DMS53 treated with DMSO at 0.1 percent for 48 hours (cell line): ENCODE measurements around the gene DNPEP.

Experiments
- DNase-seq: peaks from one replicate; lab custom pipeline; 2025; ENCODE audit not compliant: unreplicated experiment; lab: John Stamatoyannopoulos, UW

The DNPEP gene

DNA sequence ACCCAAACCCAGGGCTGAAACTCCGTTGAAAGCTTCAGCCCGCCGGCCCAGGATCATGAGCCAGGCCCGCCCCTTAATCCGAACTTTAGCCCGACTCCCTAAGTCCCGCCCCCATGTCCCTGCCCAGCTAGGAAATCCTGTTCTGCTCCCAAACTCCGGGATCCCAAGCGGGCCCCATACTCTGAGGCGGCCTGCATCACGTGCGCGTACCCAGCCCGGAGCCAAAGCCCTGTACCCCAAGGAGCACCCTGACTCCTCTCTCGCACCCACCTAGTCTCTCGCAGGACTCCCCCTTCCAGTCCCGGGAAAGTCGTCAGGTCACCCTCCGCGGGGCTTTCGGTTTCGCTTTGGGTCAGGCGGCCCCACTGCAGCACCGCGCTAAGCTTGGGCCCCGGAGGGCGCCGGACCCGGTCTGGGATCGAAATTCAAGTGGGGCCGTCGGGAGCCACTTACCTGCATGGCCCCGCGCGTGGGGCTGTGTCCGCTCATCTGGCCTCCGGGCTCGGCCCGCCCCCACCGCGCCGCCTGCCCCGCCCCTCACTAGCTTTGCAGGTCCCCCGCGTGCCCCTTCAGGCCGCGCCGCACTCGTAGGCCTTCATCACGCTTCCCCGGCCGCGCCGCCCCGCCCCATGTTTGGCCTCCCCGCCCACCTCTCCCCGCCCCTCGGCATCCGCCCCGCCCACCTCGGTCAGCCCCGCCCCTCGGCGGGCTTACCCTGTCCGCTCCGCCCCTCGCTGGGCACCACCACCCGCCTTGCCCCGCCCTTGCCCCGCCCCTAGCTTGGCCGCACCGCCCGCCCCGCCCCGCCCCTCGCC lies at the start of gene DNPEP:
TSS of gene DNPEP (minus strand) at position 607 of the 815 bp plus-strand sequence. CDS start at position 489, 118 bp downstream.
- DNase-seq, result peak; percentile 67

DNA sequence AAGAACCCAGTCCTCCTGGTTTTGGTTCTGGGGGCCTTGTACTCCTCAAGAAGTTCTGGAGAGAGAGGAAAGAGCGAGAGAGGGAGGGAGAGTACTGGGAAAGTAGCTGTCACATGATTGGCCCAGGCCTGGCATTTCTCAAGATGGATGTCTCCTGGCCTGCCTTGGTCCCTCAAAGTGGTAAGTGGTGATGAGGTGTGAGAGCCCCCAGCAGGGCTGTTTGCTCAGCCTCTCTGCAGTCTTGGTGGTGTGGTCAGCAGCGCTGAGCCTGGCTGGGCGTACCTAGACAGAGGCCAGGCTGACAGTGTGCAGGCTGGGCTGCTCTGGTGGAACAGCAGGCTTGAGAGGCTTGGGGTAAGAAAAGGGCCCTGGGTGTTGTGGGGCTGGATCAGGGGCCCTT lies 49.4 kb upstream of the DNPEP start:
- no peak for DNase-seq

DNA sequence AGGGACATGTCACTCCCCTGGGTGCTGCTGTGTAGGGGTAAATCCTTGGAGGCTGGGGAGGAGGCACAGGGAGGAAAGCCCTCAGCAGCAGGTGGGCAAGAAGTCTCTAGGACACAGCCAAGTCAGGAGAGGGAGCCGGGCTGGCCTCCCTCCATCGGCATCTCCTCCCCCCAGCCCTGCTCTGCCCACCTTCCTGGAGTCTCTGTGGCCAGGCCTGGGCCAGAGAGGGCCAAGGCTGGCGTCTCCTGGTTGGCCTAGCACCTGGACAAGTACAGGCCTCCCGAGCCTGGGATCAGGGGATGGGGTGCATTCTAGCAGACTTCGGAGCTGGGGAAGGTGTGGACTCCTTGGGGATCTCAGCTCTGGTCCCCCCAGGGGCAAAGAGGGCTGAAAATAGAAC lies 48.8 kb upstream of the DNPEP start:
- DNase-seq, result no peak

DNA sequence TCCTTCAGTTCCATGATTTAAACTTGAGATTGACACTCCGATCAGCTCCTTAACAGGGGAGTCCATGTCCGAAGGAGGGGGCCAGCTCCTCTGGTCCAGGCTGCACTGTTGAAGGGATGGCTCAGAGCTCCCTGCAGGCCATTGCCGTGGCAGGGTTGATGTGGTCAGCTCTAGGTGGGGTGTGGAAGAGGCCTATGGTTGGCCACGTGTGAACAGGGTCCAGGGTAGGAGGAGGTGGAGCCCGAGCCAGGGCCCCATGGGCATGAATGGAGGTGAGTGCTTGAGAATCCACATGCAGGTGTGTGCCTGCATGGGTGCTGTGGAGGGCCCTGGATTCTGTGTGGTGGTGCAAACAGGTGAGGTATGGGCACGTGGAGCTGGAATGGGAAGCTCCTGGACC lies 48.0 kb upstream of the DNPEP start:
- no peak for DNase-seq

DNA sequence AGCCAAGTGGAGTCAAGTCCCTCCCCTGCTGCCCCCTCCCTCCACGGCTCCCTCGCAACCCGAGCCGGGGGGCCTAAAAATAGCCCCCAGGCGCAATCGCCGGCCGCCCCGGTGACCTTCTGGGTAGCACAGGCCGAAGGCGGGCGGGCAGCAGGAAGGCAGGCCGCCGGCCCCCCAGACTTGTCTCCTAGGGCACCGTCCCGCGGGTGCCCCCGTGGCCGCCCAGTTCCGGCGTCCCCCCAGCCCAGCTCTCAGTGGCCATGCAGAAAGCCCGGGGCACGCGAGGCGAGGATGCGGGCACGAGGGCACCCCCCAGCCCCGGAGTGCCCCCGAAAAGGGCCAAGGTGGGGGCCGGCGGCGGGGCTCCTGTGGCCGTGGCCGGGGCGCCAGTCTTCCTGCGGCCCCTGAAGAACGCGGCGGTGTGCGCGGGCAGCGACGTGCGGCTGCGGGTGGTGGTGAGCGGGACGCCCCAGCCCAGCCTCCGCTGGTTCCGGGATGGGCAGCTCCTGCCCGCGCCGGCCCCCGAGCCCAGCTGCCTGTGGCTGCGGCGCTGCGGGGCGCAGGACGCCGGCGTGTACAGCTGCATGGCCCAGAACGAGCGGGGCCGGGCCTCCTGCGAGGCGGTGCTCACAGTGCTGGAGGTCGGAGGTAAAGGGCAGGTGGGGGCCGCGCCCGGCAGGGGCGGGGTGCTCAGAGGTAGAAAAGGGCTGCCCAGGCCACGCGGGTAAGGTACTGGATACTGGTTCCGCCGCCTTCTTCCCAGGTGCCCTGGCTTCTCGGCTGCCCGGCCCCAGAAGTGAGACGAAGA lies 47.2 kb upstream of the DNPEP start, which contains the start of gene SPEG:
TSS of gene SPEG (plus strand) at position 126 of the 808 bp plus-strand sequence. CDS start at position 261, 135 bp downstream.
- DNase-seq, result no peak

- DNase-seq, result no peak
Measured at GRCh38 chr2:219434468-219434717, 46.7 kb upstream of the DNPEP start.

- DNase-seq, result no peak
Measured at GRCh38 chr2:219433666-219434467, 46.2 kb upstream of the DNPEP start.

- no peak for DNase-seq
Measured at GRCh38 chr2:219430633-219431615, 43.2 kb upstream of the DNPEP start.

DNA sequence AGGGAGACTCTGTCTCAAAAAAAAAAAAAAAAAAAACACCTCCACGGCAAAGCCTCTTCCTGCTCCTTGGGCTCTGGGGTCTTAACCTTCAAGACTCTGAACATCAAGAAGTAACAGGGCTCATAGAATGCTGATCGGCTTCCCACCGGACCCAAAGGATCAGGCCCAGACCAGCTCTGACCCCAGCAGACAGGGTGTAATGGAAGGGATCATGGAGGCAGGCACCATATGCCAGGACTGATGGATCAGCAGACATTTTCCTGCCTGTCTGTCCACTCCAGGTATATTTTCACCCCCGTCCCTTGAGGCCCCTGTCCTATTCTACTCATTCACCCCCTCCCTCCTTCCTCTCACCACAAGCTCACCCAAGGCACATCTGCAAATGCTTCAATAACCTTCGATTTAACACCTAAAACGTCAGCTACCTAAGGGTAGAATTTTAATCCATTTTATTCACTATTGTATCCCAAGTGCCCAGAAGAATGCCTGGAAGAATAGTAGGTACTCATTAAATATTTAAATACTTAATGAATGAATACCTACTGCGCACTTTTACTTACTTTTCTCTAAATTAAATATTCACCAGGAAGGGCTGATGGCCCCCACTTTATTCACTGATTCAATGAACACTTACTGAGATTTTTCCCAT lies 42.4 kb upstream of the DNPEP start:
- no peak for DNase-seq

GRCh38 chr2:219428469-219428868 lies 40.8 kb upstream of the DNPEP start:
- DNase-seq, result no peak

DNA sequence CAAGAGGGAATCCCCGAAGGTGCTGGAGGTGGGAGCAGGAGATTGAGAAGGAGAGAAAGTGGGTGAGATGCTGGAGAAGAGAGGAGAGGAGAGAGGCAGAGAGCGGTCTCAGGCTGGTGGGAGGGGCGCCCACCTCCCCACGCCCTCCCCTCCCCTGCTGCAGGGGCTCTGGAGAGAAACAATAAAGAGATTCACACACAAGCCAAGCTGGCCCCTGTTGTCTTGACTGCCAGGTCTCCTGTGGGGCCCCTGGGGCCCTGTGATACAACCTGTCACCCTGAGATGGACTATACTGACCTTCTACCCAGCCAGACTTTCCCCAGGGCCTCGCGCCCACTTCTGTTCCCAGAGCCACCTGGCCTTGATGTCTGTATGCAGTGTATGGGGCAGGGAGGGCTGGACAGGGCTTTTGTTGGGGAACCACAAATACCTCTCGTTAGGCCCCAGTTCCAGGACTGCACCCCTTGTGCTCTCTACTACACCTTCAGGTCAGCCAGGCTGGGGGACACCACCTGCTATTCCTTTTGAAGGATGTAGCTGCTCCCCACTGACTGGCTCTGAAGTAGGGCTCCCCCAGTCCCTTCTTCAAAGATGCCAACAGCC lies 38.9 kb upstream of the DNPEP start:
- no peak for DNase-seq

DNA sequence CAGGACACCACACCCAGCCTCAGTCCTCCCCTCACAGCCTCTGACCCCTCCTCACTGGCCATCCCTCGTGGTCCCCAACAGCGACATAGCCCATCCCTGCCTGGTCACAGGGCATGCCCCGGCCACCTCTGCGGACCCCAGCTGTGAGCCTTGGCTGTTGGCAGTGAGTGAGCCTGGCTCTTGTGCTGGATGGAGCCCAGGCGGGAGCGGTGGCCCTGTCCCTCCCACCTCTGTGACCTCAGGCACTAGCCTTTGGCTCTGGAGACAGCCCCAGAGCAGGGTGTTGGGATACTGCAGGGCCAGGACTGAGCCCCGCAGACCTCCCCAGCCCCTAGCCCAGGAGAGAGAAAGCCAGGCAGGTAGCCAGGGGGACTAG lies 38.3 kb upstream of the DNPEP start:
- no peak for DNase-seq

- DNase-seq, result no peak
Measured at GRCh38 chr2:219425238-219426067, 37.7 kb upstream of the DNPEP start.

GRCh38 chr2:219423652-219424377 lies 36.1 kb upstream of the DNPEP start:
- DNase-seq, result no peak

- no peak for DNase-seq
Measured at GRCh38 chr2:219422952-219423534, 35.3 kb upstream of the DNPEP start.

DNA sequence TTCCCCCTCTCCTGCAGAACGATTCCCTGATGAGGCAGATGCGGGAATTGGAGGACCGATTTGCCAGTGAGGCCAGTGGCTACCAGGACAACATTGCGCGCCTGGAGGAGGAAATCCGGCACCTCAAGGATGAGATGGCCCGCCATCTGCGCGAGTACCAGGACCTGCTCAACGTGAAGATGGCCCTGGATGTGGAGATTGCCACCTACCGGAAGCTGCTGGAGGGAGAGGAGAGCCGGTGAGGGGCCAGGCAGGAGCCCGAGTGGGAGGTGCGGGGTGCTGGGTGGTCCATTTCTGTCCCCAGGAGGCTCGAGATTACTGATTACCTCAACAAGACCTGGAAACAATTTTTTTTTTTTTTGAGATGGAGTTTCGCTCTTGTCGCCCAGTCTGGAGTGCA lies 33.6 kb upstream of the DNPEP start:
- no peak for DNase-seq

GRCh38 chr2:219420687-219421086 lies 33.0 kb upstream of the DNPEP start:
- DNase-seq, result no peak
